Hepatocyte (in vitro differentiated cells): ENCODE measurements around the gene TSPAN33. TPM values are rescaled to one million over a fixed set of nuclear protein-coding genes. Genes with fewer than 3 reads are reported as not detected.

Source experiments
- DNase-seq: peaks from one replicate; pipeline ENCODE4 v3.0.0-alpha.2; 2016; ENCODE audit warnings: low spot score
- H2AFZ ChIP-seq: fragments of 200-600 bp; sonication (generic); 2 replicates; pipeline ENCODE4 v1.6.0; 2016; ENCODE audit warnings: antibody characterized with exemption, mild to moderate bottlenecking
- H3K27ac ChIP-seq: fragments of 200-600 bp; sonication (generic); 2 replicates; pipeline ENCODE4 v1.5.1; 2016; ENCODE audit warnings: mild to moderate bottlenecking
- H3K27me3 ChIP-seq: fragments of 200-600 bp; sonication (generic); 2 replicates; pipeline ENCODE4 v1.6.1; 2016
- H3K36me3 ChIP-seq: fragments of 200-600 bp; sonication (generic); replicated peaks from 2 replicates; pipeline ENCODE4 v1.5.1; 2016; ENCODE audit warnings: low read depth; ENCODE audit not compliant: insufficient read depth
- H3K4me1 ChIP-seq: fragments of 200-600 bp; sonication (generic); 2 replicates; pipeline ENCODE4 v1.5.1; 2016; ENCODE audit warnings: mild to moderate bottlenecking, moderate library complexity; ENCODE audit not compliant: insufficient read depth
- H3K4me2 ChIP-seq: fragments of 200-600 bp; sonication (generic); 2 replicates; pipeline ENCODE4 v1.6.0; 2016
- H3K4me3 ChIP-seq: fragments of 200-600 bp; sonication (generic); 2 replicates; pipeline ENCODE4 v1.5.1; 2016; ENCODE audit warnings: mild to moderate bottlenecking
- H3K79me2 ChIP-seq: fragments of 200-600 bp; sonication (generic); 2 replicates; pipeline ENCODE4 v1.6.0; 2017; ENCODE audit warnings: mild to moderate bottlenecking
- H3K9me2 ChIP-seq: fragments of 200-600 bp; sonication (generic); replicated peaks from 2 replicates; pipeline ENCODE4 v1.6.0; 2017; ENCODE audit warnings: mild to moderate bottlenecking; ENCODE audit not compliant: insufficient read depth
- H3K9me3 ChIP-seq: fragments of 200-600 bp; sonication (generic); 2 replicates; pipeline ENCODE4 v1.5.1; 2016; ENCODE audit warnings: low read depth, mild to moderate bottlenecking
- H4K20me1 ChIP-seq: fragments of 200-600 bp; sonication (generic); 2 replicates; pipeline ENCODE4 v1.6.0; 2016; ENCODE audit warnings: mild to moderate bottlenecking; ENCODE audit not compliant: insufficient read depth, poor library complexity, severe bottlenecking
- EZH2 ChIP-seq: fragments of 200-600 bp; sonication (generic); IDR thresholded peaks from 2 replicates; pipeline ENCODE4 v1.6.1; 2016; ENCODE audit warnings: antibody characterized with exemption, mild to moderate bottlenecking, borderline replicate concordance
- EZH2phosphoT487 ChIP-seq: fragments of 200-600 bp; sonication (generic); IDR thresholded peaks from one replicate; pipeline ENCODE4 v1.6.1; 2018; ENCODE audit warnings: antibody characterized with exemption, mild to moderate bottlenecking, low read depth, moderate library complexity; ENCODE audit not compliant: unreplicated experiment, severe bottlenecking
- WGBS: methylation state at CpG from one replicate; pipeline ENCODE4 v1.1.6; 2016; ENCODE audit warnings: low lambda C conversion rate; ENCODE audit errors: missing lambda C conversion rate; 5-methylcytosine and 5-hydroxymethylcytosine counted together
- polyA plus RNA-seq: library from polyadenylated mRNA; unstranded; fragments of >200 nt; fragmentation: Nextera tagmentation; extraction: Ambion mirVana; gene quantifications from 2 replicates; pipeline ENCODE4 v1.2.1, GENCODE V29; 2016
- total RNA-seq: library from RNA; depleted of rRNA; stranded (reverse); fragments of >200 nt; gene quantifications from 2 replicates; pipeline ENCODE4 v1.2.3, GENCODE V29; 2014
- TF ChIP-seq, protein P1 (sequence below): fragments of 200-600 bp; sonication (generic); IDR thresholded peaks from 2 replicates; pipeline ENCODE4 v1.5.1; 2016; ENCODE audit warnings: antibody characterized with exemption, mild to moderate bottlenecking; ENCODE audit not compliant: poor library complexity

The TSPAN33 gene
- total and polyA plus RNA-seq, 2 experiments from 2014 or later, result 7.8 to 9.6 TPM

DNA sequence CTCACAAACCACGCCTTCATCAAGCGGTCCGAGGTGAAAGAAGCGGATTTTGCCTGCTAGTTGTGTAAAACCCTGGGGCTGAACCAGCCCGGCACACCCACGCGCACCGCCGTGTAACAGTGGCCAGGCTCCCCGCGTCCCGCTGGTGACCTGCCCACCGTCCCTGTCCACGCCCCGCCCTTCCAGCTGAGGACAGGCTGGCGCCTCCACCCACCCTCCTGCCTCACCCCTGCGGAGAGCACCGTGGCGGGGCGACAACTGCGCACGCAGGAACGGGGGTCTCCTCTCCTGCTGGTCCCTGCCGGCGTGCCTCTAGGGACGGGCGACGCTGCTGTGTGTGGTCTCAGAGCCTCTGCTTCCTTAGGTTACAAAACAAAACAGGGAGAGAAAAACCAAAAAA is 16.9 kb upstream of the TSPAN33 start:
- 98% methylated on average over 17 of the region's 28 CpGs for WGBS
- TF ChIP-seq, protein P1, sequence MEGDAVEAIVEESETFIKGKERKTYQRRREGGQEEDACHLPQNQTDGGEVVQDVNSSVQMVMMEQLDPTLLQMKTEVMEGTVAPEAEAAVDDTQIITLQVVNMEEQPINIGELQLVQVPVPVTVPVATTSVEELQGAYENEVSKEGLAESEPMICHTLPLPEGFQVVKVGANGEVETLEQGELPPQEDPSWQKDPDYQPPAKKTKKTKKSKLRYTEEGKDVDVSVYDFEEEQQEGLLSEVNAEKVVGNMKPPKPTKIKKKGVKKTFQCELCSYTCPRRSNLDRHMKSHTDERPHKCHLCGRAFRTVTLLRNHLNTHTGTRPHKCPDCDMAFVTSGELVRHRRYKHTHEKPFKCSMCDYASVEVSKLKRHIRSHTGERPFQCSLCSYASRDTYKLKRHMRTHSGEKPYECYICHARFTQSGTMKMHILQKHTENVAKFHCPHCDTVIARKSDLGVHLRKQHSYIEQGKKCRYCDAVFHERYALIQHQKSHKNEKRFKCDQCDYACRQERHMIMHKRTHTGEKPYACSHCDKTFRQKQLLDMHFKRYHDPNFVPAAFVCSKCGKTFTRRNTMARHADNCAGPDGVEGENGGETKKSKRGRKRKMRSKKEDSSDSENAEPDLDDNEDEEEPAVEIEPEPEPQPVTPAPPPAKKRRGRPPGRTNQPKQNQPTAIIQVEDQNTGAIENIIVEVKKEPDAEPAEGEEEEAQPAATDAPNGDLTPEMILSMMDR, result no peak
- TF ChIP-seq EZH2 (no peak), EZH2phosphoT487 (no peak)
- Histone ChIP-seq H4K20me1 (no peaks in the 10 kb centered on the region), H3K4me3 (no peak overlapping the region), H3K36me3 (no peaks in the 10 kb centered on the region), H3K27ac (no peak overlapping the region), H3K9me2 (no peaks in the 10 kb centered on the region), H3K4me2 (no peak overlapping the region), H3K9me3 (no peaks in the 10 kb centered on the region), H3K27me3 (no peaks in the 10 kb centered on the region), H3K4me1 (no peaks in the 10 kb centered on the region), H3K79me2 (no peaks in the 10 kb centered on the region), H2AFZ (no peak overlapping the region)
- DNase-seq, result no peak

DNA sequence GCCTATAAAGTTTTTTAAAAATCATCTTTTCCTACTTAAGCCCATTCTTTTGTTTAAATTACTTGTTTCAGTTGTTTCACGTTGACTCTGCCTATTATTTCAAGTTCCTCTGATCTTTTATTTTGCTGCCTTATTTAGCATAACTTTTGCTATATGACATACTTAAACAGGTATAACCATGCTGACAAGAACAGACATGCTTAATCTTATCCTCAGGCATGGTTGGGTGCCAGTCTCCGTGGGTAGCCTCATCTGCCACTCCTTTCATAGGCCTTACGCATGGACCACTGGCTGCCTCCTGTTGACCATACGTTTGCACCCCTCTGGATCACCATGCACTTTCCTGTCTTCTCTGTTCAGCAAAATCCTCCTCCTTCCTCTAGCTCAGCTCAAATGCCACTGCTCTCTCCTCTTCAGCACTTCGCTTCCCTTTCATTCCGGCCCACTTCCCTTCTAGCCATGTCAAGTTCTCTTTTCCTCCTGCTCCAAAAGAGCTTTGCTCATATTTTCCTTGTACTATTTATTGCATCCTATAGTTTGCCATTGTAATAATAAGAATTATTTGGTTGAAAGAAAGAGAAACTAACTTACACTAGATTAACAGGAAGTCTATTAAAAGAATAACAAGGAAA is 10.0 kb upstream of the TSPAN33 start:
- Histone ChIP-seq H3K4me3 (no peak overlapping the region), H3K4me1 (no peaks in the 10 kb centered on the region), H2AFZ (no peak overlapping the region), H4K20me1 (no peaks in the 10 kb centered on the region), H3K36me3 (no peaks in the 10 kb centered on the region), H3K9me3 (no peaks in the 10 kb centered on the region), H3K27me3 (no peaks in the 10 kb centered on the region), H3K79me2 (no peaks in the 10 kb centered on the region), H3K4me2 (no peak overlapping the region), H3K9me2 (no peaks in the 10 kb centered on the region), H3K27ac (no peak overlapping the region)
- TF ChIP-seq, protein P1, result no peak
- no peak for TF ChIP-seq EZH2phosphoT487
- TF ChIP-seq EZH2, result no peak
- no peak for DNase-seq
- 80% methylated on average over 6 of the region's 6 CpGs for WGBS

DNA sequence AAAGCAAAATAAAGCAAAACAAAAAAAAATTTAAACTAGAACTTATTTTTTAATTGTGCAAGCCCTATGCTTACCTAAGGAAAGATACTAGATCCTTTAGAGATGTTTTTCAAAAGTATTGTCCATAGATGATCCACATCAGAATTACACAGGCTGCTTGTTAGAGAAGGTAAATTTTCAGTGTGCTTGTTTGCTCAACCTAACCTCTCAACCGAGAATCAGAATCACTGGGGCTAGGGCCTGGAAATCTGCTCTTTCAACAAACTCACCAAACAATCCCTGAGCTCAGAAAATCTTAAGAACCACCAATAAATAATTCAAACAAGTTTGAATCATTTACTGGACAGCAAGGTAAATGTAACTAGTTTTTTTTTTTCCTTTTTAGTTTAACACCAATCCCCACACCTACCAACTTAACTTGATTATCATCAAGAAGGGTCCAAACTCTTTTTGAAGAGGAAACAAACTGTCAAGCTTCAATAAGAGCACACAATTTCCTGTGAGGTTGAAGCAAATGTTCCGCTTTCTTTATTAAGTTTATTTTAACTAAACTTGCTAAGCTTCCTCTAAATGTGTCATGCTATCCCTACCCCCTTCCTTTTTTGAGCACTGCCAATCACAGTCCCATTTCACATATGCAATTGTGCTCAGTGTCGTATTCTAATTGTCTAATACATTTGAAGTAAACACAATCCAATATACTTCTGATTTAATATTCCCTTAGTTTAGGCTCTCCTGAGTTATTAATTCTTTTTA is 7.4 kb upstream of the TSPAN33 start:
- Histone ChIP-seq H3K27ac (no peak overlapping the region), H3K4me3 (no peak overlapping the region)

More for the DNA sequence above, 7.4 kb upstream of the TSPAN33 start:
- no peaks in the 10 kb centered on the region for H3K36me3 ChIP-seq
- H4K20me1 ChIP-seq, result no peaks in the 10 kb centered on the region
- no peaks in the 10 kb centered on the region for H3K4me1 ChIP-seq
- H3K4me2 ChIP-seq, result no peak overlapping the region
- no peak for TF ChIP-seq EZH2phosphoT487
- no peak for TF ChIP-seq EZH2
- TF ChIP-seq, protein P1, result no peak
- no peaks in the 10 kb centered on the region for H3K9me3 ChIP-seq
- H3K9me2 ChIP-seq, result no peaks in the 10 kb centered on the region
- no peaks in the 10 kb centered on the region for H3K27me3 ChIP-seq
- no peak overlapping the region for H2AFZ ChIP-seq
- 45% methylated on average over 3 of the region's 3 CpGs for WGBS
- no peaks in the 10 kb centered on the region for H3K79me2 ChIP-seq
- DNase-seq, result no peak
